Neural progenitor cell (in vitro differentiated cells): ENCODE data around the gene LRP1. TPM values are rescaled to one million over a fixed set of nuclear protein-coding genes. Genes with fewer than 3 reads are reported as not detected.

Experiments used
- DNase-seq: peaks from one replicate; pipeline ENCODE4 v3.0.0-alpha.2; 2016; ENCODE audit warnings: low spot score
- H2AFZ ChIP-seq: fragments of 200-600 bp; sonication (generic); replicated peaks from 2 replicates; pipeline ENCODE4 v1.6.1; 2016; ENCODE audit warnings: antibody characterized with exemption
- H3F3A ChIP-seq: fragments of 200-600 bp; sonication (generic); 2 replicates; pipeline ENCODE4 v1.6.1; 2016; ENCODE audit warnings: antibody characterized with exemption, low read depth
- H3K27ac ChIP-seq: fragments of 200-600 bp; sonication (generic); 2 replicates; pipeline ENCODE4 v1.5.1; 2016; ENCODE audit warnings: mild to moderate bottlenecking
- H3K27me3 ChIP-seq: fragments of 200-600 bp; sonication (generic); 2 replicates; pipeline ENCODE4 v1.6.1; 2016; ENCODE audit warnings: mild to moderate bottlenecking, moderate library complexity
- H3K36me3 ChIP-seq: fragments of 200-600 bp; sonication (generic); 2 replicates; pipeline ENCODE4 v1.5.1; 2016
- H3K4me1 ChIP-seq: fragments of 200-600 bp; sonication (generic); 2 replicates; pipeline ENCODE4 v1.6.1; 2016; ENCODE audit warnings: mixed run types
- H3K4me2 ChIP-seq: fragments of 200-600 bp; sonication (generic); 2 replicates; pipeline ENCODE4 v1.6.1; 2016
- H3K4me3 ChIP-seq: fragments of 200-600 bp; sonication (generic); 2 replicates; pipeline ENCODE4 v1.5.1; 2016
- H3K79me2 ChIP-seq: fragments of 200-600 bp; sonication (generic); 2 replicates; pipeline ENCODE4 v1.6.1; 2016; ENCODE audit warnings: low read depth
- H3K9ac ChIP-seq: fragments of 200-600 bp; sonication (generic); 2 replicates; pipeline ENCODE4 v1.6.1; 2016
- H3K9me3 ChIP-seq: fragments of 200-600 bp; sonication (generic); 2 replicates; pipeline ENCODE4 v1.5.1; 2016; ENCODE audit warnings: low read depth
- H4K20me1 ChIP-seq: fragments of 200-600 bp; sonication (generic); 2 replicates; pipeline ENCODE4 v1.6.1; 2016; ENCODE audit warnings: low read depth
- H3K27ac Mint-ChIP-seq: 3 replicates; pipeline ENCODE4 v1.8.0; 2021; ENCODE audit warnings: mixed read lengths
- H3K27me3 Mint-ChIP-seq: 2 replicates; pipeline ENCODE4 v1.8.0; 2022; ENCODE audit warnings: low read depth, mild to moderate bottlenecking, inconsistent platforms, moderate library complexity, mixed read lengths; ENCODE audit not compliant: insufficient read depth
- H3K36me3 Mint-ChIP-seq: 3 replicates; pipeline ENCODE4 v1.8.0; 2021; ENCODE audit warnings: mixed read lengths
- H3K4me1 Mint-ChIP-seq: 3 replicates; pipeline ENCODE4 v1.8.0; 2021; ENCODE audit warnings: mixed read lengths
- H3K4me3 Mint-ChIP-seq: 3 replicates; pipeline ENCODE4 v1.8.0; 2021; ENCODE audit warnings: mild to moderate bottlenecking, moderate library complexity, mixed read lengths
- H3K9me3 Mint-ChIP-seq: 3 replicates; pipeline ENCODE4 v1.8.0; 2020; ENCODE audit warnings: mixed read lengths
- CTCF ChIP-seq: fragments of 200-600 bp; sonication (generic); IDR thresholded peaks from 2 replicates; pipeline ENCODE4 v1.5.1; 2017; ENCODE audit warnings: antibody characterized with exemption, mild to moderate bottlenecking
- EZH2 ChIP-seq: fragments of 200-600 bp; sonication (generic); IDR thresholded peaks from 2 replicates; pipeline ENCODE4 v1.6.1; 2017; ENCODE audit warnings: antibody characterized with exemption, mild to moderate bottlenecking, moderate library complexity
- EZH2phosphoT487 ChIP-seq: fragments of 200-600 bp; sonication (generic); IDR thresholded peaks from 2 replicates; pipeline ENCODE4 v1.6.1; 2017; ENCODE audit warnings: antibody characterized with exemption
- total RNA-seq: library from RNA; depleted of rRNA; stranded (reverse); fragments of >200 nt; gene quantifications from 2 replicates; pipeline ENCODE4 v1.2.3, GENCODE V29; 2015; ENCODE audit warnings: low replicate concordance

LRP1 gene
- total RNA-seq, 1 donor from 2014 or later: 13.9 TPM

GRCh38 chr12:57162553-57163125 is 34.4 kb downstream of the LRP1 start:
- TF ChIP-seq EZH2phosphoT487: no peak
- no peak for TF ChIP-seq EZH2
- TF ChIP-seq CTCF: no peak
- H3K9me3 Mint-ChIP-seq: no peaks in the 10 kb centered on the region
- peaks cover 16% of the 10 kb centered on the region for H3K4me1 Mint-ChIP-seq
- Histone ChIP-seq H3K4me1 (no peaks in the 10 kb centered on the region), H3K9me3 (no peaks in the 10 kb centered on the region), H3F3A (no peaks in the 10 kb centered on the region), H3K4me3 (no peak overlapping the region), H2AFZ (no peak overlapping the region), H3K79me2 (no peaks in the 10 kb centered on the region), H3K36me3 (no peaks in the 10 kb centered on the region), H3K9ac (no peak overlapping the region), H4K20me1 (peaks cover 7% of the 10 kb centered on the region), H3K4me2 (no peak overlapping the region), H3K27me3 (no peaks in the 10 kb centered on the region), H3K27ac (no peak overlapping the region)
- H3K27ac Mint-ChIP-seq: no peak overlapping the region
- peaks cover 44% of the 10 kb centered on the region for H3K36me3 Mint-ChIP-seq
- H3K4me3 Mint-ChIP-seq: no peak overlapping the region
- DNase-seq: no peak
- H3K27me3 Mint-ChIP-seq: peaks cover 6% of the 10 kb centered on the region

- Histone ChIP-seq H3K4me3 (no peak overlapping the region), H2AFZ (no peak overlapping the region), H4K20me1 (peaks cover 7% of the 10 kb centered on the region), H3K36me3 (no peaks in the 10 kb centered on the region), H3K27me3 (no peaks in the 10 kb centered on the region), H3K4me1 (no peaks in the 10 kb centered on the region), H3F3A (no peaks in the 10 kb centered on the region), H3K9ac (no peak overlapping the region), H3K27ac (no peak overlapping the region), H3K4me2 (no peak overlapping the region), H3K79me2 (no peaks in the 10 kb centered on the region), H3K9me3 (no peaks in the 10 kb centered on the region)
- Mint-ChIP-seq H3K27me3 (peaks cover 3% of the 10 kb centered on the region), H3K4me1 (peaks cover 4% of the 10 kb centered on the region), H3K4me3 (no peak overlapping the region), H3K9me3 (no peaks in the 10 kb centered on the region), H3K36me3 (peaks cover 41% of the 10 kb centered on the region), H3K27ac (no peak overlapping the region)
- no peak for DNase-seq
- TF ChIP-seq CTCF: no peak
- no peak for TF ChIP-seq EZH2
- TF ChIP-seq EZH2phosphoT487: no peak
Observed at GRCh38 chr12:57164454-57164853, 36.2 kb downstream of the LRP1 start.

- no peaks in the 10 kb centered on the region for H3K79me2 ChIP-seq
- no peak for DNase-seq
- Mint-ChIP-seq H3K36me3 (peaks cover 45% of the 10 kb centered on the region), H3K27ac (no peak overlapping the region), H3K4me1 (peaks cover 4% of the 10 kb centered on the region), H3K9me3 (no peaks in the 10 kb centered on the region), H3K27me3 (peaks cover 3% of the 10 kb centered on the region), H3K4me3 (no peak overlapping the region)
- H3K27me3 ChIP-seq: no peaks in the 10 kb centered on the region
- H2AFZ ChIP-seq: no peak overlapping the region
- no peaks in the 10 kb centered on the region for H3K9me3 ChIP-seq
- H3K27ac ChIP-seq: no peak overlapping the region
- H4K20me1 ChIP-seq: peaks cover 7% of the 10 kb centered on the region
- no peaks in the 10 kb centered on the region for H3K36me3 ChIP-seq
- no peak overlapping the region for H3K4me3 ChIP-seq
- TF ChIP-seq EZH2phosphoT487 (no peak), EZH2 (no peak), CTCF (no peak)
- H3K4me1 ChIP-seq: no peaks in the 10 kb centered on the region
- H3K4me2 ChIP-seq: no peak overlapping the region
- no peaks in the 10 kb centered on the region for H3F3A ChIP-seq
- no peak overlapping the region for H3K9ac ChIP-seq
Observed at GRCh38 chr12:57164966-57165625, 36.8 kb downstream of the LRP1 start.
